HG03439 (cell line): ENCODE results near the gene SLIT3.

Experiments
- ATAC-seq: cut with Tn5 transposase; IDR thresholded peaks from one replicate; pipeline ENCODE4 v1.9.1; 2021; ENCODE audit warnings: mild to moderate bottlenecking, moderate library complexity; ENCODE audit not compliant: unreplicated experiment

The SLIT3 gene

DNA sequence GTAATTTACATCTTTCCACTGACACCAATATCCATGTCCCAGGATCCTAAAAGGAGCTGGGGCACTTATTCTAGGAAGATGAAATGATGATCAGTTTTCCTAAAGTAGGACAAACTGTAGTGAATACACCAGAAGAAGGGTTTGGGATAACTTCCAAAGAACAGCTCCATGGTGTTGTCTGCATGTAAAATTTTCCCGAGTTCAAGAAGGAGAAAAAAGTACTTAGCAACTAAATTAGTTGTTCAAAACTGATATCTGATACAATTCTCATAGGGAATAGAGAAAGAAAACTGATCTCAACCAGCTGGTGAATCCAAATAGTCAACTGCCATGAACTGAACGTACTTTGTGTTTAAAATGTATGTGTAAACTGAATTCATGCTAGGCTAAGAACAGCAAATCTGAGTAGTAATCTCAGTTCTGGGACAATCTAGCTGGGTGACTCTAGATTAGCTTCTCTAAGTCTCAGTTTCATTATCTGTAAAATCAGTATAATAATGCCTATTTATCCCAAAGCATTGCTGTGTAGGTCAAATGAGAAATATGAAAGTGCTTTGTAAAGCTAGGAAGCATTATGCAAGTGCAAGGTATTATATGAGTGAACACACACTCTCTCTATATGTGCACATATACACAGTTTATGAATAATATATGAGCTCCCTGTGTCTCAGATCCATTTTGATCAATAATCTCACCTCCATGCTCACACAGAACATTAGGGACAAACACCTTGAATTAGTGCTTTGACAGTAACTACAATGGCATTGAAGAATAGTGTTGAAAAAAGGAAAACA, 357.7 kb downstream of the SLIT3 start:
- ATAC-seq = no peak

DNA sequence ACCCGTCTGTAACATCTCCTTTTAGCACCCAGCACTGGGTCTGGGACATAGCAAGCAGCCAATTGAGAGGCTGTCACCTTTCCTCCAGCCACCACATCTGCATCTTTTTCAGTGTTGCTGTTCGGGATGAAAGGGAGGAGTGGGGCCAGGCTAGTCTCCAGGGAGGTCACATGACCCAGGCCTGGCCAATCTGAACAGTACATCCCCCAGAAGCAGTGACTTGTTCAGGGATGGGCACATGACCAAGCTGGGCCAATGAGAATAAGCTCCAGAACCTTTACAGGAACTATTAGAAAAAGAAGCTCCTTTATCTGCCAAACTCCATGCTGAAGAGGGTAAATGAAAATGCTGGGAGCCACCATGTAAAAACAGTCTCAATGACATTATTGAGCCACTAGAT, 359.0 kb downstream of the SLIT3 start:
- no peak for ATAC-seq

DNA sequence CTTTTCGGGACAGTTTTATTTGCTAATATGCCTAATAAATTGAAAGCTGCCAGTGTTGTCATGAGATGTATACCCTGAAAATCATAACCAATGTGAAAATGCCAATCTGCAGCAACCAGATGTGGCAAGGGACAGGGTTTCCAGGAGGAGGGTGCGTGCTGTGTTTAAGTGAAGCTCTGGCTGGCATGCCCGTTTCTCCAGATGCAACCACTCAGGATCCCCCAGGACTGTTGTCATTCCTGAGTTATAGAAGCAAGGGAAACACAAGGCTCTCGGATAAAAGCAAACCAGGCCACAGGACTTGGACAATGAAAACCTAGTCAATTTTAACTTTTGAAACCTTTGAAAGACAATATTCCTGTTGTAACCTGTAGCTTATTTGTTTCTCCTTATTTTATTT, 360.2 kb downstream of the SLIT3 start:
- no peak for ATAC-seq

DNA sequence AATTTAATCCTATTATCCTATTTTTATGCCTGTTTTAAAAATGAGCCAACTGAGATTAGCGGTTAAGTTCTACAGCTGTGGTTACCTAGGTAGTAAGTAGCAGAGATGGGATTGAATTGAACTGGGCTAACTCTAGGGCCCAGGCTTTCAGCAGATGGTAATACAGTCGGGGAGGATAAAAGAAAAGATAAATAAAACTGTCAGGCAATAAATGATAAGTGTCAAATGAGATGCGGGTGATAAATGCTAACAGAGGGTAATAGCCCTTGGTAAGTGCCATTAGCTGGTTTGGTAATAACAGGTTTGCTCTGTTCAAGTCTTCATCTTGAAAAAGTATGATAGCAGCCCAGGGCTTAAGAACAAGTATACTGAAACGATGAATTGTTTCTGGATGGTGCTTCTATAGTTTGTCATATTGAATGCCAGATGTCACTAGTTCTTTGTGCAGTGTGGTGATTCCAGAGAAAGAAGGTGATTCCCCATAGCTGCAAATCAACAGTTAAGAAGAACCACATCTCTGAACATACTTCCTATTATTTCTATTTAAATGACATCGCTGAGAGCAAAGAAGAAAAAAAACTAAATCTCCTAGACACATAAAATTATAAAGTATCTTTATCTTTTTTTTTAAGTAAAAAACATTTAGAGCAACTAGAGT, 360.9 kb downstream of the SLIT3 start:
- no peak for ATAC-seq

DNA sequence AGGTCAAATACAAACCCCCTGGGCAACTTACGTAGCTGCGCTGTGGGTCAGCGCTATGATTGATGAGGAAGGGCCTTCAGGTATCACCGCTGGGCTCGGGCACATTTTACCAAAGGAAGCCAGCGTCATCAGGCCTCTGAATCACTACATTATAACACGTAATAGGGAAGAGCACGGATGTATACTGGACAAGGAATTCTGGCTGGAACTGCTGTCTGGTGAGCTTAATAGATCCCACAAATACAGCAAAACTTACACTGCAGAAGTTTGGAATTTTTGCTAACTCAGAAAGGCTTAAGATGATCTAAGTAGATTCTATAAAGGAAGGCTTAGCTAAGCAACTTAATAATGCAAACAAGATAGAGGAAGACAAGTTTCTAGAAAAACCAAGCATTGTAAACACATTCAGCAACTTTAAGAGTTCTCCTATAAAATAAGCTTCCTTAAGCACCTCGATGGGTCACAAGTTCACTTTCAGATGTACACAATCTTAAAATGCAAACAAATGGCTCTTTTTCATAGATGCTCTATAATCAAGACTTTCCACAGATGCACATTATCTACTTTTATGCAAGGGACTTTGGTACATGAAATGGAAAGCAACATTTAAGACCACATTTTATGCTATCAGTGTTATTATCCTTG, 361.7 kb downstream of the SLIT3 start:
- no peak for ATAC-seq

DNA sequence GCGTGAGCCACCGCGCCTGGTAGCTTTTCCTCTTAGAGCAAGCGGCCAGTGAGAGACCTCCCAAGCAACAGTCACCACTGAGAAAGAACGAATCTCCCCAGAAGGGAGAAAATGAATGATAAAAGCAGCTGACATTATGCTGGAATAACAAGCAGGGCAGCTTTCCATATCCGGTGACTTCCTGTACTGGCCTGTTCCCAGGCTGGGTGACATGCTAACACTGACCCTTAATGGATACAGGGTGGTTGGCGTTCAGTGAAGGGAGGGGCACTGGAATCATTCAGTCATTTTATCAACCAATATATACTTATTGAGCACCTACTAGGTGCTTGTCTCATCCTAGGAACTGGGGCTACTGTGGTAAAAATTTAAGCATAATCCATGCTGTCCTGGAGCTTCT, 364.4 kb downstream of the SLIT3 start:
- ATAC-seq = no peak

DNA sequence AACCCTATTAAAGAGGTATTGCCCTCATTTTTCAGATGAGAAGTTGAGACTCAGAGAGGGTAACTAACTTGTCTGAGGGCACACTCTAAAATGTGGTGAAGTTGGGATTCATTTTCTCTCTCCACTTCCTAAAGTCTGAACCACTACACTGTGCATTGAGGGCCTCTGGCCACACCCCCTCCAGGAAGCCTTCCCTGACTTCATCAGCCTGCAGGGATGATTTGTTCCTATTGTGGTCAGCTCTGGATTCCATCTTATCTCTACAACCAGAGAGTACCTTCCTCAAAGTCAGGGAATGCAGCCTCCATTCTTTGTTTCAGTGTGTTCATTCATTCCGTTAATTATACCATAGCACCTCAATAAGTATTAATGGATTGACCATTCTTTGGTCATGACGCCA, 365.8 kb downstream of the SLIT3 start:
- no peak for ATAC-seq

DNA sequence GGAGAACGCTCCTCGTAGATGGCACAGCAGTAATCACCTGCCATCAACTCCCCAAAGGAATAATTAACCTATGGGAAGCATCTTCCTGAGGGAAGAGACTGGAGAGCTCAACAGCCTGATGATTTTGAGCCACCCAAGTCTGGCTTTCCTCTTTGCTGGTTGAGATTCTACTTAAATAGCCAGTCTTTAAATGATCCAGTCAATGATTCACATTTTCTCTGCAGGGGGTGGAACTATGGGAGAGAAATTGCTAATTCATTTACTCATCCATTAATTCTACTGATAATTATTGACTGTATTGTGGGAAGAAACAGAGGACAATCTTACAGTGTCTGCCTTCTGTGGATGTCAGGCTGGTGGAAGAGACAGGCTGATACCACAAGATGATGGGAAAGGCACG, 366.8 kb downstream of the SLIT3 start:
- no peak for ATAC-seq

DNA sequence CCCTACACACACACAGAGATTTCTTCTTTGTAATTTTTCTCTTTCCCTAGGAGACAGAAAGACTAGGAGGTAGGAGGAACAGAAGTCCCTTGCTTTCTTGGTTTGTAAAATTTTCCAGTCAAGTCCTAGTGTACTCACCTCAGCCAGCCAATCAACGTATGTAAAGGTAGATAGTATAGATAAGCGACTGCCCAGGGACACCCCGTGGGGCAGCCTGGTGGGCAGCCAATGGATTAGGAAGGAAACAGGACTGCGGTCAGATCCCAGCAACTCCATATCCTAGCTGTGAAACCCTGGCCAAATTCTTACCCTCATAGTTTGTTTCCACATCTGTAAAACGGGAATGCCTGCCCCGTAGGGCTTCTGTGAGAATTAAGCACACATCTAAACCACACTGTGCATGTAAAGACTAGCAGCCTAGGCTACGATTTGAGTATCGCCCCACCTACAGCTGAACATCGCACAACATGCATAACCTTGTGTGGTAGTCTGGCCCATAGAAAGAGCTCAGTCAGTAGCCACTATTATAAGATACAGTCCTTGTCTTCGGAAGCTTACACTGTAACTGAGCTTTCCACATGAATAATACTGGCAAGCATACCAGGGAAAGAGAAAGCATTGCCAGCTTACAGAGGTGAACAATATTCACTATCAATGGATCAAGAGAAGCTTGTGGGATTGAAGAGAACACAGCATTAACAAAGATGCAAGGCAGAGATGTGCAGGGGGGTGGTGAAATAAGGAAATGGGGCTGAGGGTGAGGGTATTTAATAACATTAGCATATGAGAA, 368.3 kb downstream of the SLIT3 start:
- no peak for ATAC-seq

DNA sequence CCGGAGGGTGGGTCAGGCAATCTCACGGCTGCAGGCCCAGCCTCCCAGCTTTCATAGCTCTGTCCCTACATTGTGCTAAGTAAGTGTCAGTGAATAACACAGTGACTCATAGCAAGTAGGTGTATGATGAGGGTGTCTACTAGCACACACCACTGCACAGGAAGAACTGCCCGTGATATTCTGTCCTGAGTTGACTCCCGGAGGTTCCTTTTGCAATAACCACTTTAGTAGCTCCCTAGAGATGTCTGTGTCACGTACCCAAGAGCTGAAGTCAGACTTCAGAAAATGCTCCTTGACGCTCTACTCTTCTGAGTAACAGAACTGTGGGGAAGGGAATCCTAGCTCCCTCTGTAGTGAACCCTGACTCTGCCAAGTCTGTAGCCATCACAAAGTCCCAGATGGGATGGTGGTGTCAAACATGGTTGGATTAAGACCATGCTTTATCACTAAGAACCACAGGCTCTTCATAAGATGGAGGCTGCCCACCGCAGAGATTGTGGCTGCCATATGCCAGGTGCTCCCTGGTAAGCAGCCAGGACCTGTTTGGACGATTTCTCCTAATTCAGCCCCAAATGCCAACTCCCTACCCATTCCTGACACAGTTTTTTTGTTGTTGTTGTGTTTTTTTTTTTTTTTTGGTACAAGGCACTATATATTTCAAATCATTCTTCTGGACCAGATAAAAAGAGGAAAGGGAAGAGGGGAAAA, 369.1 kb downstream of the SLIT3 start:
- ATAC-seq = no peak

DNA sequence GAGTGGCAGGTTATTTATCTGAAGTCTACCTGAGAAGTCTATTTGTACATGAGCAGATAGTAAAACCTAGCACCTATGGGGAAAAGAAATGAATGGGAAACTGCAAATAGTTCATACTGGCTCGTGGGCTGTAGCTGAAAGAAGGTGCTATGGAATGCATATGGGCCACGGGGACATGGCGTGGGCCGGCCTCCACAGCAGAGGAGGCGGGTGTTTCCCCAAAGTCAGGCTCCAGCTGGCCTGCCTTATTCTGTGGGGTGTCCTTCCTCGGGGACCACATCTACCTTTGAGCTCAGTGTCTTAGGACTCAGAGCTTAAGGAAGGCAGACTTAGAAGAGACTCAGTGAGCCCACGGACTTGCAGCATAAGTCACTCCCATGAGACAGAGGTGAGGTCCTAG, 371.3 kb downstream of the SLIT3 start:
- ATAC-seq = no peak

DNA sequence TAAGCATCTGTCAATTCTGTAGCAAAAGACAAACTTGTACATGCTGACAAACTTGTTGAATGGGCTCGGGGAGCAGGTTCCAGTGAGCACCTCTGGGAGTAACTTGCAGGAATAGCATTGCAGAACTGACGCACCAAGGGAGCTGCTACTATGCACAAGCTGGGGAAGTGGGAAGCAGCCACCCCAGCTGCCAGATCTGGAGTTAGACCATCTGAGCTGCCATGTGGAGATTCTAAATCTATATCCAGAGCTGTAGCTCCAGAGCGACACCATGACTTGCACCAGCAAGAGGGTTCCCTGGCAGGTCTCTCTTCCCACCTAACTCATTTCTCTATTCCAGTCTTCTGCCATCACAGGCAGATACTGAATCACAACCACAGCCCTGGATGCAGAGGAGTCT, 375.8 kb downstream of the SLIT3 start:
- ATAC-seq = no peak

DNA sequence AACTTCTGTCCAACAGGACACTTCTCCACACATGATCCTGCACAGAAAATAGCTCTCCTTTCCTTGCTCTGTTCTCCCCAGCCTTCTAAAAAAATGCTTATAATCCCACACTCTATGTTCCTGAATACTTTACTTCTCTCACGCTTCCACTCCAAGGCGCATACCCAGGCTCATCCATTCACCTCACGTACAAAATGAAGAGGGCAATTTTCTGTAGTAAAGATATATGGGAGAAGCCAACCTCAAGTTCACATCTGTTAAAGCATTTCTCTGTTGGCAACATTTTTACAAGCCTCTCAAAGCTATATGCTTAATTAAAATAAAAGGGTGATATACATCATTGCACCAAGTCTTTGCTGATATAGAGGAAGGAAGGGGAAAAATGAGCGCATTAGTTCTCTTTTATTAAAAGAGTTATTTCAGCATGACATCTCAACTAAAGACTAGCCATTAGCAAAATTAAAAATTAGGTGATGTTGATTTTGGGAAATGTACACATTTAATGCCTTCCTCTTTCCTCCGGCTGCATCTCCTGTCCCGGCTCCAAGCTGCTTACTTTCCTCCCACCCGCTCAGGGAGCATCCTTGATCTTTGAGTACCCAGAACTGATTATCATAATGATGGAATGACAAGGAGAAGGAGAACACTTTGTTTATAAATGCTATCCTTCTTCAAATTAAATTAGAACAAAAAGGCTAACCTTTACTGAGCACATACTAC, 379.6 kb downstream of the SLIT3 start:
- no peak for ATAC-seq

DNA sequence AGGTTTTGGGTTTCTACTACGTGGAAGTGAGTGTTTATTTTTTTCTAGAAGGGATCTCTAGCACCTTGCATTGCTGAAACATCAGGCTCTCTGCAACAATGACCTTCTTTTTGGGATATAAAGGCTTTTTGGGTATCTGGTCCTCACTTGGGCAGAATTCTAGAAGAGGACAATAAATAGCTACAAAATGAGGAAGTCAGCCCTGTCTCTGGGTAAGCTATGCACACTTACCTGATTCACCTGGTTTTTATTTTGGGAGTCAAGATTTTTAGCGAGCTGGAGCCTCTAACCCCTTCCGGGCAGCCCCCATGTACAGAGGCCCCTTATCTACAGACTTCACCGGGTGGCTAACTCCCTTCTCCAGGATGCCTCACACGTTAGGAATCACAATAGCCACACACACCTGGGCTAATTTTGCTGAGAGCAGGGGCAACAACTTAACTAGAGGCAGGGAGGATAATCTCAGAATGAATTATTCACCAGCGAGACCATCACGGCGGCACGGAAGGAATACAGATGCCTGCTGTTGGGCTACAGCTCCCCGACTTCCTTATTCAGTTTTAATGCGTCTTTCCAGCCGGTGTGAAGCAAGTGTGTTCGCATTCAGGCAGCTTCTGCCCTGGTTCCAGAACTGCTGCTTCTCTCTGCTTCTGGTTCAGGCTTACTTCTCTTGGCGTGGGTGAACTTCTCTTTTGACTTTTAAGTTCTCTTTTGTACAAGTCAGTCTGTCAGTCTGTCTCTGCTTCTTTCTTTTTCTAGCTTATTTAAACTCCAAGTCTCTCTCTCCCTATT, 380.7 kb downstream of the SLIT3 start:
- no peak for ATAC-seq

DNA sequence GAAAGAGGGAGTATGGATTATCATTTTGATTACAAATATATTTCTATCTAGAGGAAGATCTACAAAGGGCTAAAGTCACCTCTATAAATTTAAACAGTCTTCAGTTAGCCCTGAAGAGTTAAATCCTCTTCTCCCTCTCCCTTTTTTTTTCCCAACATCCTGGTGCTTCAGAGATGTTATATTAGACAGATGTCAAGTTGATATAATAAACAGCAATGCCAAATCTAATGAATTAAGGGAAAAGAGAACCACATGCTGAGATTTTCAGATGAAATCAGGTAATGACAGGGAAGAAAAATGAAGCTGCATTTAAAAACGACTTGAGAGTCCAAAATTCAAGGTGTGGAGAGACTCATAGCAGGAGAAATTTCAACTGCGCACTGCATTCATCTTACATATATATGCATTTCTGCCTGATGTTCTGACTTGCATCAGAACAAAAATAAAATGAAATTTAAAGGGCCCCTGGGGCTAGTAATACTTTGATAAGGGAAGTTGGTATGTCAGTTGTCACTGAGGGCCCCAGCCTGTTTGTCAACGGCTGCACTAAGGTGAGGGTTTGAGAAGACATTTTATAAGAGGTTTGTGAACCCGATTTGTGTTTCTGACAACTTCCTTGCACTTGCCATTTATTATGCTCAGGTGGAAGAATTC, 382.9 kb downstream of the SLIT3 start:
- no peak for ATAC-seq

DNA sequence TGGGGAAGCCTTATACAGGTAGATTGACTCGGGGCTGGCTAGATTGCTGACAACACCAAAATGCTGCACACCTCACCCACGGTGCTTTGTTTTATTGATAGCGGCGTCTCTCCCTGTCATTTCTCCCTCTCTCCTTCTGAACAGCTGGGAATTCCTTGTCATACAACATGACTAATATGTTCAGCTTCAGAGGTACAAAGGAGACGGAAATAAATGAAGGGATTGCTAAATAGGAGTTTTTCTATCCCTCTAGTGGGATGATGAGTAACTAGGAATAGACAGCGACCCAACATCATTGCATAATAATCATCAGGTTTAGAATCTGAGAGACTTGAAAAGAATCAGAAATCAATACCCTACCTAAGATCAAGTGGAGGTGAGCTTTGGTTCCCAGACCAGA, 384.1 kb downstream of the SLIT3 start:
- ATAC-seq = no peak

DNA sequence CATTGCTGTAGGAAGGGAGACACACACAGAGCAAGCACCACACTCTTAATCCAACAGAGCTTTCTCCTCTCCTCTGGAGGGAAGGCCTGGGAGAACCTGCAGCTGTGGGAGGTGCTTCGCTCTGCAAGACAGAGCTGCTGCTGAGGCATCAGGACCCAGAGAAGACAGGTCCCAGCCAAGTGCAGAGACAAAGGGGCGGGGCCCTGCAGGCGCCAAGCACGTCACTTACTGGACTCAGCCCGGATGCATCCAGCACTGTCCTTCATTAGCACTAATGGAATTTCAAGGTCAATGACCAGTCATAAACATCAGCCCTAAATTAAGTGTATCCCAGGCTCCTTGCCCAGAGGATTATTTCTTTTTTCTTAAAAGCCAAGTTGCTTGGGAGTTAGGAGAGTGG, 384.7 kb downstream of the SLIT3 start:
- ATAC-seq = no peak

DNA sequence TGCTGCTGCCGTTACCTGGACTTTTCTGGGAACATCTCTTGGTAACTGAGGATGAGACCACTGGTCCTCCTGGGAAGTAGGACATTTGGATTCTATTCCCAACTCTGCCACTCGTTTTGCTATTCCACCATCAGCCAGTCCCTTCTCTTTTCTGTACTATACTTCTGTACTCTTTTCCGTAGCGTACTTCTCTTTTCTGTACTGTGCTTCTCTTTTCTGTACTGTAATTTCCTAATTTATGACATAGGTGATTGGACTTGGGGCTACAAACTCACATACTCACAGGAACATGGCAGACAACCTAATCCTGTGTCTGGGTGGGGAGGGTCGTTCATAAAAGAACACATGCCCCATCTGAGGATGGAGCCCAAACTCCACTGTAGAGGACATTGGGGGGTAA, 386.4 kb downstream of the SLIT3 start:
- no peak for ATAC-seq

DNA sequence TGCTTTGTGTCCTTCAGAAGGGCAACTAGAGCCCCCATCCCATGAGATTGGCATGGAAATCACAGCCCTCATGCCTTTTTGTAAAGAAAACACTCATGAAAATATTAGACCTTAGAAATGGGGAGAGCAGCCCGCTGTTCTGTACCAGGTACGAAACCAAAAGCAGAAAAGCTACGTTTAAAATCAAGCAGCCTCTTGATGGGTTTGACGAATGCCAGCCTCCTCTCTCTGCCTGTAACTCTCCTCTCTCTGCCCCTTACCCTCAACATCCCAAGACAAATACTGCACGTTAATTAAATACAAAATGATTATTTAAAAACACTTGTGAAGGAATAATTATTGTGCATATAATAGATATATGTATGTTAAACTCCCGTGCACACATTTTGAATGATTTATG, 390.1 kb downstream of the SLIT3 start:
- ATAC-seq = no peak
